ENCODE results near the gene CYS1.
"Not testable (repeated sequence)": the region's sequence is repeated elsewhere in the genome, so short reads cannot be mapped to it uniquely, and the experiment has no call there.

CYS1 gene

DNA sequence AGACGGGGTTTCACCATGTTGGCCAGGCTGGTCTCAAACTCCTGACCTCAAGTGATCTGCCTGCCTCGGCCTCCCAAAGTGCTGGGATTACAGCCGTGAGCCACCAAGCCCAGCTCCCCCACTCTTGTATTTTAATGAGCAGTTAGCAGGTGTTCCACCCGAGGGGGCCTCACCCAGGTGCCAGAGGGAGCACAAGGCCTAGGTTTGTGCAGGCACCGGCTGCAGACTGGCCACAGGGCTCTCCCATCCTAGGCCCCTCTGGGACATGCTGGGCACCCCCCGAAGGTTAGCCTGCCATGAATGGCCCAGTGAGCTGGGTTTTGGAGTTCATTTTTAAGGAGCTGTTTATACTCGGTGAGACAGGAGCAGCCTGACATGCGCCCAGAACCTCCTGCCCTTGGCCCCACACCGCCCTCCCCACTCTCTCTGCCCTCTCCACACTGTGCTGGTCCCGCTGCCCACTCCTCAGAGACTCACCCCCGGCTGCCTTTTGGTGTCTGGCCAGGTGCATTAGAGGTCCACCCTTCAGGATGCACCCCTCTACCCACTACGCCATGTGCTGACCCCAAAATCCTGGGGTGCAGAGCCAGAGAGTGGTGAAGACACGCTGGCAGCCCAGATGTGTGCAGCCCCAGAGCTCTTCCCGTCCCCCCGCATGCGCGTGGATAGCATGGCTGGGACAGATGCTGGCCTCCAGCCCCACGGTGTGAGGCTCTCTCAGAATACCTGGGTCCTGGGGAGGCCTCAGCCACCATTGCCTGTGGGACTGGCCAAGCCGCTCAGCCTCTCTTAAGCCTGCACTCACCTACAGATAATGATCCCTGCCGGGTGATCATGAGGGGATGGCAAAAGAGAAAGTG is 48.1 kb downstream of the CYS1 start:
- TF ChIP-seq, protein P1, sequence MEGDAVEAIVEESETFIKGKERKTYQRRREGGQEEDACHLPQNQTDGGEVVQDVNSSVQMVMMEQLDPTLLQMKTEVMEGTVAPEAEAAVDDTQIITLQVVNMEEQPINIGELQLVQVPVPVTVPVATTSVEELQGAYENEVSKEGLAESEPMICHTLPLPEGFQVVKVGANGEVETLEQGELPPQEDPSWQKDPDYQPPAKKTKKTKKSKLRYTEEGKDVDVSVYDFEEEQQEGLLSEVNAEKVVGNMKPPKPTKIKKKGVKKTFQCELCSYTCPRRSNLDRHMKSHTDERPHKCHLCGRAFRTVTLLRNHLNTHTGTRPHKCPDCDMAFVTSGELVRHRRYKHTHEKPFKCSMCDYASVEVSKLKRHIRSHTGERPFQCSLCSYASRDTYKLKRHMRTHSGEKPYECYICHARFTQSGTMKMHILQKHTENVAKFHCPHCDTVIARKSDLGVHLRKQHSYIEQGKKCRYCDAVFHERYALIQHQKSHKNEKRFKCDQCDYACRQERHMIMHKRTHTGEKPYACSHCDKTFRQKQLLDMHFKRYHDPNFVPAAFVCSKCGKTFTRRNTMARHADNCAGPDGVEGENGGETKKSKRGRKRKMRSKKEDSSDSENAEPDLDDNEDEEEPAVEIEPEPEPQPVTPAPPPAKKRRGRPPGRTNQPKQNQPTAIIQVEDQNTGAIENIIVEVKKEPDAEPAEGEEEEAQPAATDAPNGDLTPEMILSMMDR (IDR thresholded peaks at IDR 0.05), result no peak
- DNase-seq, result no peak
- peaks cover 12 to 26% (median 19%) of the 10 kb centered on the region in 4 donors for H3K4me1 ChIP-seq
- no peak overlapping the region for H3K4me3 ChIP-seq
- H3K9me3 ChIP-seq, result no peaks in the 10 kb centered on the region
- H3K27me3 ChIP-seq, result no peaks in the 10 kb centered on the region
- H3K36me3 ChIP-seq, result no peaks in the 10 kb centered on the region
- intact Hi-C loops (cut with DNase I; ENCODE audit: low total_unique reads), result no loop called here
- H3K27ac ChIP-seq, result no peak overlapping the region

DNA sequence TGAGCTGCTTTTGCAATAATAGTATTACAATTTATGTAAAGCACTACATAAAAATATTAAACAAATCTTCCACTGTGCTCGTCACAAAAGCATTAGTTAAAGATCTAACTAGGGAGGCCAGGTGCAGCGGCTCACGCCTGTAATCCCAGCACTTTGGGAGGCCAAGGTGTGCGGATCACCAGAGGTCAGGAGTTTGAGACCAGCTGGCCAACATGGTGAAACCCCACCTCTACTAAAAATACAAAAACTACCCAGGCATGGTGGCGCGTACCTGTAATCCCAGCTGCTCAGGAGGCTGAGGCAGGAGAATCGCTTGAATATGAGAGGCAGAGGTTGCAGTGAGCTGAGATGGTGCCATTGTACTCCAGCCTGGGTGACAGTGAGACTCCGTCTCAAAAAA is 49.4 kb downstream of the CYS1 start:
- intact Hi-C loops (cut with DNase I; ENCODE audit: low total_unique reads), result not testable (repeated sequence)

DNA sequence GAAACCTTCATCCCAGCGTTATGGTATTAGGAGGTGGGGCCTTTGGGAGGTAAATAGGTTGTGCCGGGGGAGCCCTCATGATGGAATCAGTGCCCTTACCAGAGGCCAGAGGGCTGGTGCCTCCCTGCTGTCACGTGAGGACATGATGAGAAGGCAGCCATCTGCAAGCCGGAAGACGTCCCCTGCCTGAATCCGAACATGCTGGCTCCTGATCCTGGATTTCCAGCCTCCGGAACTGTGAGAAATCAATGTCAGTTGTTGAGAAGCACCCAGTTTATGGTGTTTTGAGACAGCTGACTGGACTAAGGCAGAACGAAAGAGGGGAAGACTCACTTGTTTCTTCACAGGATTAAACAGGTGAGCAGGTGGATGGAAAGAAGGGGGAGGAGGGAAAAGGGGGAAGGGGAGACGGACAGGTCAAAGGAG is 49.9 kb downstream of the CYS1 start:
- Histone ChIP-seq H3K27me3 (no peaks in the 10 kb centered on the region), H3K27ac (no peak overlapping the region), H3K9me3 (no peaks in the 10 kb centered on the region), H3K4me1 (peaks cover 0 to 8% (median 1%) of the 10 kb centered on the region in 4 donors), H3K4me3 (no peak overlapping the region), H3K36me3 (no peaks in the 10 kb centered on the region)
- DNase-seq, result no peak
- TF ChIP-seq, protein P1 (IDR thresholded peaks at IDR 0.05), result no peak
- intact Hi-C loops (cut with DNase I; ENCODE audit: low total_unique reads), result no loop called here

More for the DNA sequence above, 49.4 kb downstream of the CYS1 start:
- H3K4me3 ChIP-seq, H3K27me3 ChIP-seq, H3K9me3 ChIP-seq, DNase-seq, H3K27ac ChIP-seq, H3K36me3 ChIP-seq: not testable (repeated sequence)
- peaks cover 1 to 12% (median 6%) of the 10 kb centered on the region in 4 donors for H3K4me1 ChIP-seq

DNA sequence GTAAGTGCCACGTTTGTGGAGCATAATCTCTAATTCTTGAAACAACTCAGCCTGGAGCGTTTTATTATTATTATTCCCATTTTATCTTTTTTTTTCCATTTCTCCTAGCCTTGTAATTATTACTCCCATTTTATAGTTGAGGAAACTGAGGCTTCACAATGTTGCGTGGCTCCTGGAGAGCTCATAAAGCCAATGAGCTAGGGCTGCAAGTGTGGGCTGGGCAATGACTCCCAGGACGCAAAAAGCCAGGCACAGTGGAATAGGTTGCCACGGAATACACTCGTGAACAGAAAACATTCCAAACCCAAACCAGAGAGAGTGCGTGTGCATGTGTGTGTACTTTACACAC is 50.4 kb downstream of the CYS1 start:
- no peak overlapping the region for H3K4me3 ChIP-seq
- no peak overlapping the region for H3K27ac ChIP-seq
- no peaks in the 10 kb centered on the region for H3K36me3 ChIP-seq
- H3K9me3 ChIP-seq, result no peaks in the 10 kb centered on the region
- no peaks in the 10 kb centered on the region for H3K27me3 ChIP-seq
- TF ChIP-seq, protein P1 (IDR thresholded peaks at IDR 0.05), result no peak
- no peak for DNase-seq
- intact Hi-C loops (cut with DNase I; ENCODE audit: low total_unique reads), result no loop called here
- peaks cover 0 to 6% (median 0%) of the 10 kb centered on the region in 4 donors for H3K4me1 ChIP-seq

DNA sequence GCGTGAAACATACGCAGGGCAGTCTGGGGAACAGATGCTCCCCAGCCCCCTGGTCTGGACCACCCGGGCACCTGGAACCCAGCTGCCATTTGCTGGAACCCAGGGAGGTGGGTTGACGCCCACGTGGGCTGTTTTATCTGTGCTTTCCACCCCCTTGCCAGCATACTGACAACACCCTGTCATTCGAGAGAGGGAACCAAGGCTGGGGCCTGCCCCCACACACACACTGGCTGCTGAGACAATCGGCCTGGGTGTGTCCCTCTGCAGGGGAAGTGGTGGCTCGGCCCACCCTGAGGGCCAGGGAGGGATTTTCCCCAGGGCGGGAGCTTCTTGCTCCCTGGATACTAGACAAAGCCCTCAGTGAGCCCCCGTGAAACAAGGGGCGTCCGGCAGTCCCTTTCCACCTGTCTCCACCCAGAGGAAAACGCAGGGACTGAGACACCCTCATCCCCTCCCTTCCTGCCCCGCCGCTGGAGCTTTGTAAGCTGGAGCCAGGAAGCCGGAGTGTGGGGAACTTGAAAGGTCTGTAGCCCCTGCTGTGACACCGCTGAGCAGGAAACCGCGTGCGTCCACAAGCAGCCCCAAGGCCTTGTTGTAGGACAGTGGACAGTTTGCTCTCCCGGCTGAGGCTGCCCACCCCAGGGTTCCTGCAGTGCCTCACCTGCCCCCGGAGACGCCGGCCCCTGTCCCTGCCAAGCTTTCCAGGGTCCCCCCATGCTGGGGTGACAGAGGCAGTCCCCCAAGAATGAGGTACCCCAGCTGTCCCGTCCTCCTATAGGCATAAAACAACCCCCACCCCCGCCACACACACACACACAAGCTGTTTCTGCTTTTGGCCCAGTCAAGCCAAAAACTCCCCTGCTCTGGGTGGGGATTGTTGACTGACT is 51.0 kb downstream of the CYS1 start:
- no peaks in the 10 kb centered on the region for H3K9me3 ChIP-seq
- no peaks in the 10 kb centered on the region for H3K27me3 ChIP-seq
- no peaks in the 10 kb centered on the region for H3K36me3 ChIP-seq
- intact Hi-C loops (cut with DNase I; ENCODE audit: low total_unique reads), result no loop called here
- H3K4me3 ChIP-seq, result no peak overlapping the region
- peaks cover 0 to 6% (median 0%) of the 10 kb centered on the region in 4 donors for H3K4me1 ChIP-seq
- TF ChIP-seq, protein P1 (IDR thresholded peaks at IDR 0.05), result no peak
- DNase-seq, result peak in 1 of 2 donors; percentile 71
- no peak overlapping the region for H3K27ac ChIP-seq

All from tibial artery (tissue), 4 donors.